H1 (cell line): ENCODE measurements around the gene LAMTOR4. TPM values are rescaled to one million over a fixed set of nuclear protein-coding genes. Genes with fewer than 3 reads are reported as not detected.
"Not testable (repeated sequence)": the region's sequence is repeated elsewhere in the genome, so short reads cannot be mapped to it uniquely, and the experiment has no call there.

ENCODE experiments used
- CTCF ChIA-PET: fragments of 300-600 bp; sonication (Branson Sonifier 250); formaldehyde crosslinking; loops from one replicate; lab custom pipeline; 2021; ENCODE audit not compliant: partially characterized antibody; lab: Charles Lee
- POLR2A ChIA-PET: fragments of 300-600 bp; sonication (Branson Sonifier 250); formaldehyde crosslinking; loops from one replicate; lab custom pipeline; 2021; ENCODE audit warnings: inconsistent platforms; ENCODE audit not compliant: partially characterized antibody; lab: Charles Lee
- DNase-seq, 2 experiments: peaks; one replicate each; pipeline versions ENCODE4 v3.0.0 to v3.0.0-alpha.2; 2010 to 2022; ENCODE audit warnings: low spot score in 2 of 2, low read depth in 1 of 2, mixed read lengths in 1 of 2
- FAIRE-seq: peaks from 2 replicates; lab custom pipeline; 2011; peaks lifted over from hg19 to GRCh38; lab: Jason Lieb, UNC
- H2AFZ ChIP-seq: 2 replicates; pipeline ENCODE4 v1.8.1; 2012; ENCODE audit warnings: low read length, inconsistent platforms
- H2AK5ac ChIP-seq: 2 replicates; pipeline ENCODE4 v1.6.1; 2013; ENCODE audit warnings: low read depth, low read length
- H2BK120ac ChIP-seq: replicated peaks from 2 replicates; pipeline ENCODE3; 2013; ENCODE audit warnings: low read depth, low read length, inconsistent platforms
- H2BK12ac ChIP-seq: 2 replicates; pipeline ENCODE4 v1.6.1; 2013; ENCODE audit warnings: low read depth, low read length
- H2BK15ac ChIP-seq: 2 replicates; pipeline ENCODE4 v1.6.1; 2013; ENCODE audit warnings: low read length
- H2BK20ac ChIP-seq: 2 replicates; pipeline ENCODE4 v1.6.1; 2013; ENCODE audit warnings: low read length
- H2BK5ac ChIP-seq: 2 replicates; pipeline ENCODE4 v1.6.1; 2013; ENCODE audit warnings: low read depth, low read length
- H3K14ac ChIP-seq: 2 replicates; pipeline ENCODE4 v1.6.1; 2013; ENCODE audit warnings: inconsistent platforms; ENCODE audit not compliant: insufficient read length
- H3K18ac ChIP-seq: 2 replicates; pipeline ENCODE4 v1.6.1; 2013; ENCODE audit warnings: low read length; ENCODE audit errors: extremely low read depth
- H3K23ac ChIP-seq: 2 replicates; pipeline ENCODE4 v1.6.1; 2013; ENCODE audit warnings: inconsistent platforms; ENCODE audit not compliant: insufficient read length
- H3K23me2 ChIP-seq: 2 replicates; pipeline ENCODE4 v1.6.1; 2013; ENCODE audit warnings: low read depth, low read length
- H3K27ac ChIP-seq: 2 replicates; pipeline ENCODE4 v1.6.1; 2011; ENCODE audit warnings: low read depth, low read length, inconsistent platforms
- H3K27me3 ChIP-seq, 4 experiments: replicated peaks in 1 of 4; 1 replicate in 1 of 4; 2 replicates in 3 of 4; pipeline versions ENCODE4 v1.6.1 to v1.8.1; 2011 to 2013; ENCODE audit warnings: low read length in 3 of 4, mild to moderate bottlenecking in 3 of 4, inconsistent platforms in 2 of 4, mixed read lengths in 2 of 4, moderate library complexity in 1 of 4; ENCODE audit not compliant: control insufficient read depth in 3 of 4, insufficient read depth in 3 of 4; ENCODE audit errors: extremely low read depth in 1 of 4
- H3K36me3 ChIP-seq, 4 experiments: 2 replicates each; pipeline versions ENCODE4 v1.6.1 to v1.8.1; 2011 to 2013; ENCODE audit warnings: mild to moderate bottlenecking in 4 of 4, low read length in 3 of 4, moderate library complexity in 2 of 4, control low read depth in 1 of 4, inconsistent platforms in 1 of 4; ENCODE audit not compliant: insufficient read depth in 4 of 4, control insufficient read depth in 2 of 4
- H3K4ac ChIP-seq: replicated peaks from 2 replicates; pipeline ENCODE3; 2013; ENCODE audit warnings: low read length, low read depth, mixed read lengths, inconsistent platforms; ENCODE audit not compliant: insufficient read length
- H3K4me1 ChIP-seq, 4 experiments: replicated peaks in 1 of 4; 1 replicate in 1 of 4; 2 replicates in 3 of 4; pipeline versions ENCODE4 v1.6.1 to v1.8.1; 2011 to 2013; ENCODE audit warnings: low read length in 3 of 4, inconsistent platforms in 2 of 4, mixed read lengths in 1 of 4; ENCODE audit not compliant: insufficient read depth in 4 of 4, control insufficient read depth in 3 of 4
- H3K4me2 ChIP-seq, 2 experiments: 2 replicates each; pipeline versions ENCODE4 v1.6.1 to v1.8.1; 2011 to 2013; ENCODE audit warnings: low read depth in 2 of 2, low read length in 2 of 2, control low read depth in 1 of 2, inconsistent platforms in 1 of 2, mild to moderate bottlenecking in 1 of 2; ENCODE audit not compliant: insufficient read depth in 1 of 2
- H3K4me3 ChIP-seq, 4 experiments: fragments of 200-600, 300-600 bp in 1 of 4; sonication (generic), shearing (Covaris generic), sonication (Bioruptor Twin) in 1 of 4; 2 replicates each; pipeline versions ENCODE4 v1.5.1 to v1.8.1; 2011 to 2016; ENCODE audit warnings: low read length in 4 of 4, low read depth in 3 of 4, control low read depth in 2 of 4, inconsistent platforms in 2 of 4, mild to moderate bottlenecking in 2 of 4, mixed read lengths in 1 of 4, moderate library complexity in 1 of 4; ENCODE audit not compliant: insufficient read depth in 2 of 4; ENCODE audit errors: extremely low read depth in 1 of 4
- H3K56ac ChIP-seq: replicated peaks from 2 replicates; pipeline ENCODE3; 2013; ENCODE audit warnings: low read depth, mild to moderate bottlenecking, mixed read lengths, low read length, inconsistent platforms; ENCODE audit not compliant: insufficient read length
- H3K79me1 ChIP-seq: 2 replicates; pipeline ENCODE4 v1.6.1; 2013; ENCODE audit warnings: low read depth, low read length, control low read depth
- H3K79me2 ChIP-seq, 2 experiments: 2 replicates each; pipeline versions ENCODE4 v1.6.1 to v1.8.1; 2012 to 2013; ENCODE audit warnings: low read length in 2 of 2, mild to moderate bottlenecking in 2 of 2, inconsistent platforms in 1 of 2; ENCODE audit not compliant: insufficient read depth in 2 of 2, control insufficient read depth in 1 of 2
- H3K9ac ChIP-seq, 4 experiments: replicated peaks in 1 of 4; 1 replicate in 1 of 4; 2 replicates in 3 of 4; pipeline versions ENCODE4 v1.6.1 to v1.8.1; 2011 to 2013; ENCODE audit warnings: low read depth in 3 of 4, low read length in 3 of 4, control low read depth in 2 of 4, mild to moderate bottlenecking in 2 of 4, moderate library complexity in 2 of 4, inconsistent platforms in 1 of 4; ENCODE audit errors: extremely low read depth in 1 of 4
- H3K9me3 ChIP-seq, 2 experiments: 2 replicates each; pipeline versions ENCODE4 v1.6.1 to v1.8.1; 2012 to 2013; ENCODE audit warnings: mild to moderate bottlenecking in 2 of 2, moderate library complexity in 2 of 2, control low read depth in 1 of 2, inconsistent platforms in 1 of 2, low read depth in 1 of 2, low read length in 1 of 2, mixed read lengths in 1 of 2; ENCODE audit not compliant: insufficient read depth in 2 of 2
- H4K20me1 ChIP-seq, 2 experiments: replicated peaks in 1 of 2; 2 replicates each; pipeline versions ENCODE3 to v1.8.1; 2011 to 2013; ENCODE audit warnings: inconsistent platforms in 2 of 2, low read length in 2 of 2, mild to moderate bottlenecking in 1 of 2; ENCODE audit not compliant: insufficient read depth in 2 of 2, control insufficient read depth in 1 of 2
- H4K5ac ChIP-seq: 2 replicates; pipeline ENCODE4 v1.6.1; 2013; ENCODE audit warnings: low read length, low read depth, mixed read lengths, inconsistent platforms; ENCODE audit not compliant: insufficient read length
- H4K8ac ChIP-seq: 2 replicates; pipeline ENCODE4 v1.8.0; 2013; ENCODE audit warnings: mild to moderate bottlenecking, moderate library complexity, low read length, inconsistent platforms; ENCODE audit not compliant: insufficient read depth; ENCODE audit errors: extremely low read depth
- H4K91ac ChIP-seq: replicated peaks from 2 replicates; pipeline ENCODE3; 2013; ENCODE audit warnings: low read length, mixed read lengths, inconsistent platforms; ENCODE audit not compliant: insufficient read length
- WGBS, 2 experiments: shearing (Covaris generic) in 1 of 2; methylation state at CpG; one replicate each; pipeline versions ENCODE4 v1.1.6 to v1.1.7; 2013 to 2015; ENCODE audit warnings: low lambda C conversion rate in 2 of 2, mixed read lengths in 2 of 2, inconsistent platforms in 1 of 2, low coverage in 1 of 2, missing lambda C conversion rate in 1 of 2; ENCODE audit not compliant: insufficient replicate concordance in 2 of 2, insufficient coverage in 1 of 2, insufficient read length in 1 of 2; ENCODE audit errors: extremely low coverage in 1 of 2, missing lambda C conversion rate in 1 of 2; 5-methylcytosine and 5-hydroxymethylcytosine counted together
- polyA plus RNA-seq, 7 experiments: library from polyadenylated mRNA; depleted of rRNA in 3 of 7; stranded (reverse) in 5 of 7; unstranded in 2 of 7; fragments of >200 nt in 5 of 7; fragments of 200-250 nt in 2 of 7; gene quantifications; 1 replicate in 5 of 7; 2 replicates in 1 of 7; 4 replicates in 1 of 7; pipeline versions ENCODE4 v1.2.1 to v1.2.3, GENCODE V29; 2011 to 2013; ENCODE audit warnings: missing spikeins in 2 of 7, mixed read lengths in 2 of 7
- total RNA-seq: library from RNA; stranded (reverse); fragmentation: NEBNext Ultra II Directional; extraction: Animal tissue kit (Norgen Biotek cat#: 25700); gene quantifications from 2 replicates; pipeline ENCODE4 v1.2.1, GENCODE V29; 2021

The LAMTOR4 gene
- total and polyA plus RNA-seq, 2 of the 8 experiments (the other 6 are each of a cell fraction or from before 2014, with no cell fraction given): 153 to 622 TPM

- H3K4me2 ChIP-seq, H3K23me2 ChIP-seq, FAIRE-seq, H2AK5ac ChIP-seq, H3K79me1 ChIP-seq, H3K27me3 ChIP-seq, H3K56ac ChIP-seq, H3K27ac ChIP-seq, DNase-seq, H3K9ac ChIP-seq, H4K20me1 ChIP-seq, H3K79me2 ChIP-seq, H3K18ac ChIP-seq, H3K36me3 ChIP-seq, H4K91ac ChIP-seq, H2BK20ac ChIP-seq, H2AFZ ChIP-seq, H3K4me3 ChIP-seq, H2BK120ac ChIP-seq, H3K14ac ChIP-seq, H3K23ac ChIP-seq, H2BK12ac ChIP-seq, H2BK5ac ChIP-seq, H3K4me1 ChIP-seq, H4K8ac ChIP-seq, H2BK15ac ChIP-seq, H4K5ac ChIP-seq, H3K9me3 ChIP-seq, H3K4ac ChIP-seq: not testable (repeated sequence)
- POLR2A ChIA-PET: interaction anchor here (1.4 kb wide), 1 partner anchor 47 kb away, joined by 3 read pairs; the partner anchor contains the start of gene LAMTOR4
- 95% methylated on average over 6 of the region's 6 CpGs; no CpG with 5 or more reads in 1 of the 2 experiments for WGBS, 2 experiments
- CTCF ChIA-PET: interaction anchor here (0.6 to 1.1 kb wide), 3 partner anchors 42 to 63 kb away, joined by 3 read pairs; no protein-coding TSS in a partner anchor
Measured at GRCh38 chr7:100195901-100196322, 47.2 kb downstream of the LAMTOR4 start.
